H1 (cell line): ENCODE results near the gene CMC1. TPM values are rescaled to one million over a fixed set of nuclear protein-coding genes. Genes with fewer than 3 reads are reported as not detected.

Experiments used
- CTCF ChIA-PET: fragments of 300-600 bp; sonication (Branson Sonifier 250); formaldehyde crosslinking; loops from one replicate; lab custom pipeline; 2021; ENCODE audit not compliant: partially characterized antibody; lab: Charles Lee
- POLR2A ChIA-PET: fragments of 300-600 bp; sonication (Branson Sonifier 250); formaldehyde crosslinking; loops from one replicate; lab custom pipeline; 2021; ENCODE audit warnings: inconsistent platforms; ENCODE audit not compliant: partially characterized antibody; lab: Charles Lee
- DNase-seq, 2 experiments: peaks; one replicate each; pipeline versions ENCODE4 v3.0.0 to v3.0.0-alpha.2; 2010 to 2022; ENCODE audit warnings: low spot score in 2 of 2, low read depth in 1 of 2, mixed read lengths in 1 of 2
- FAIRE-seq: peaks from 2 replicates; lab custom pipeline; 2011; peaks lifted over from hg19 to GRCh38; lab: Jason Lieb, UNC
- H2AFZ ChIP-seq: 2 replicates; pipeline ENCODE4 v1.8.1; 2012; ENCODE audit warnings: low read length, inconsistent platforms
- H2AK5ac ChIP-seq: 2 replicates; pipeline ENCODE4 v1.6.1; 2013; ENCODE audit warnings: low read depth, low read length
- H2BK120ac ChIP-seq: replicated peaks from 2 replicates; pipeline ENCODE3; 2013; ENCODE audit warnings: low read depth, low read length, inconsistent platforms
- H2BK12ac ChIP-seq: 2 replicates; pipeline ENCODE4 v1.6.1; 2013; ENCODE audit warnings: low read depth, low read length
- H2BK15ac ChIP-seq: 2 replicates; pipeline ENCODE4 v1.6.1; 2013; ENCODE audit warnings: low read length
- H2BK20ac ChIP-seq: 2 replicates; pipeline ENCODE4 v1.6.1; 2013; ENCODE audit warnings: low read length
- H2BK5ac ChIP-seq: 2 replicates; pipeline ENCODE4 v1.6.1; 2013; ENCODE audit warnings: low read depth, low read length
- H3K14ac ChIP-seq: 2 replicates; pipeline ENCODE4 v1.6.1; 2013; ENCODE audit warnings: inconsistent platforms; ENCODE audit not compliant: insufficient read length
- H3K18ac ChIP-seq: 2 replicates; pipeline ENCODE4 v1.6.1; 2013; ENCODE audit warnings: low read length; ENCODE audit errors: extremely low read depth
- H3K23ac ChIP-seq: 2 replicates; pipeline ENCODE4 v1.6.1; 2013; ENCODE audit warnings: inconsistent platforms; ENCODE audit not compliant: insufficient read length
- H3K23me2 ChIP-seq: 2 replicates; pipeline ENCODE4 v1.6.1; 2013; ENCODE audit warnings: low read depth, low read length
- H3K27ac ChIP-seq: 2 replicates; pipeline ENCODE4 v1.6.1; 2011; ENCODE audit warnings: low read depth, low read length, inconsistent platforms
- H3K27me3 ChIP-seq, 4 experiments: replicated peaks in 1 of 4; 1 replicate in 1 of 4; 2 replicates in 3 of 4; pipeline versions ENCODE4 v1.6.1 to v1.8.1; 2011 to 2013; ENCODE audit warnings: low read length in 3 of 4, mild to moderate bottlenecking in 3 of 4, inconsistent platforms in 2 of 4, mixed read lengths in 2 of 4, moderate library complexity in 1 of 4; ENCODE audit not compliant: control insufficient read depth in 3 of 4, insufficient read depth in 3 of 4; ENCODE audit errors: extremely low read depth in 1 of 4
- H3K36me3 ChIP-seq, 4 experiments: 2 replicates each; pipeline versions ENCODE4 v1.6.1 to v1.8.1; 2011 to 2013; ENCODE audit warnings: mild to moderate bottlenecking in 4 of 4, low read length in 3 of 4, moderate library complexity in 2 of 4, control low read depth in 1 of 4, inconsistent platforms in 1 of 4; ENCODE audit not compliant: insufficient read depth in 4 of 4, control insufficient read depth in 2 of 4
- H3K4ac ChIP-seq: replicated peaks from 2 replicates; pipeline ENCODE3; 2013; ENCODE audit warnings: low read length, low read depth, mixed read lengths, inconsistent platforms; ENCODE audit not compliant: insufficient read length
- H3K4me1 ChIP-seq, 4 experiments: replicated peaks in 1 of 4; 1 replicate in 1 of 4; 2 replicates in 3 of 4; pipeline versions ENCODE4 v1.6.1 to v1.8.1; 2011 to 2013; ENCODE audit warnings: low read length in 3 of 4, inconsistent platforms in 2 of 4, mixed read lengths in 1 of 4; ENCODE audit not compliant: insufficient read depth in 4 of 4, control insufficient read depth in 3 of 4
- H3K4me2 ChIP-seq, 2 experiments: 2 replicates each; pipeline versions ENCODE4 v1.6.1 to v1.8.1; 2011 to 2013; ENCODE audit warnings: low read depth in 2 of 2, low read length in 2 of 2, control low read depth in 1 of 2, inconsistent platforms in 1 of 2, mild to moderate bottlenecking in 1 of 2; ENCODE audit not compliant: insufficient read depth in 1 of 2
- H3K4me3 ChIP-seq, 4 experiments: fragments of 200-600, 300-600 bp in 1 of 4; sonication (generic), shearing (Covaris generic), sonication (Bioruptor Twin) in 1 of 4; 2 replicates each; pipeline versions ENCODE4 v1.5.1 to v1.8.1; 2011 to 2016; ENCODE audit warnings: low read length in 4 of 4, low read depth in 3 of 4, control low read depth in 2 of 4, inconsistent platforms in 2 of 4, mild to moderate bottlenecking in 2 of 4, mixed read lengths in 1 of 4, moderate library complexity in 1 of 4; ENCODE audit not compliant: insufficient read depth in 2 of 4; ENCODE audit errors: extremely low read depth in 1 of 4
- H3K56ac ChIP-seq: replicated peaks from 2 replicates; pipeline ENCODE3; 2013; ENCODE audit warnings: low read depth, mild to moderate bottlenecking, mixed read lengths, low read length, inconsistent platforms; ENCODE audit not compliant: insufficient read length
- H3K79me1 ChIP-seq: 2 replicates; pipeline ENCODE4 v1.6.1; 2013; ENCODE audit warnings: low read depth, low read length, control low read depth
- H3K79me2 ChIP-seq, 2 experiments: 2 replicates each; pipeline versions ENCODE4 v1.6.1 to v1.8.1; 2012 to 2013; ENCODE audit warnings: low read length in 2 of 2, mild to moderate bottlenecking in 2 of 2, inconsistent platforms in 1 of 2; ENCODE audit not compliant: insufficient read depth in 2 of 2, control insufficient read depth in 1 of 2
- H3K9ac ChIP-seq, 4 experiments: replicated peaks in 1 of 4; 1 replicate in 1 of 4; 2 replicates in 3 of 4; pipeline versions ENCODE4 v1.6.1 to v1.8.1; 2011 to 2013; ENCODE audit warnings: low read depth in 3 of 4, low read length in 3 of 4, control low read depth in 2 of 4, mild to moderate bottlenecking in 2 of 4, moderate library complexity in 2 of 4, inconsistent platforms in 1 of 4; ENCODE audit errors: extremely low read depth in 1 of 4
- H3K9me3 ChIP-seq, 2 experiments: 2 replicates each; pipeline versions ENCODE4 v1.6.1 to v1.8.1; 2012 to 2013; ENCODE audit warnings: mild to moderate bottlenecking in 2 of 2, moderate library complexity in 2 of 2, control low read depth in 1 of 2, inconsistent platforms in 1 of 2, low read depth in 1 of 2, low read length in 1 of 2, mixed read lengths in 1 of 2; ENCODE audit not compliant: insufficient read depth in 2 of 2
- H4K20me1 ChIP-seq, 2 experiments: replicated peaks in 1 of 2; 2 replicates each; pipeline versions ENCODE3 to v1.8.1; 2011 to 2013; ENCODE audit warnings: inconsistent platforms in 2 of 2, low read length in 2 of 2, mild to moderate bottlenecking in 1 of 2; ENCODE audit not compliant: insufficient read depth in 2 of 2, control insufficient read depth in 1 of 2
- H4K5ac ChIP-seq: 2 replicates; pipeline ENCODE4 v1.6.1; 2013; ENCODE audit warnings: low read length, low read depth, mixed read lengths, inconsistent platforms; ENCODE audit not compliant: insufficient read length
- H4K8ac ChIP-seq: 2 replicates; pipeline ENCODE4 v1.8.0; 2013; ENCODE audit warnings: mild to moderate bottlenecking, moderate library complexity, low read length, inconsistent platforms; ENCODE audit not compliant: insufficient read depth; ENCODE audit errors: extremely low read depth
- H4K91ac ChIP-seq: replicated peaks from 2 replicates; pipeline ENCODE3; 2013; ENCODE audit warnings: low read length, mixed read lengths, inconsistent platforms; ENCODE audit not compliant: insufficient read length
- CHD2 ChIP-seq: IDR thresholded peaks from 2 replicates; pipeline ENCODE4 v1.6.1; 2012; ENCODE audit warnings: low read length, improper control_type of control experiment
- EGR1 ChIP-seq: IDR thresholded peaks from 2 replicates; pipeline ENCODE4 v1.6.1; 2011; ENCODE audit warnings: low read depth, low read length, borderline replicate concordance
- JUN ChIP-seq: IDR thresholded peaks from 2 replicates; pipeline ENCODE4 v1.6.1; 2011; ENCODE audit warnings: low read depth, mild to moderate bottlenecking, improper control_type of control experiment, low read length
- POLR2A ChIP-seq, 2 experiments: IDR thresholded peaks; 1 replicate in 1 of 2; 2 replicates in 1 of 2; pipeline ENCODE4 v1.6.1; 2011; ENCODE audit warnings: low read depth in 2 of 2, low read length in 2 of 2, mild to moderate bottlenecking in 2 of 2; ENCODE audit errors: control extremely low read depth in 1 of 2
- RAD21 ChIP-seq, 2 experiments: IDR thresholded peaks in 1 of 2; conservative IDR thresholded peaks in 1 of 2; 2 replicates each; pipeline ENCODE4 v1.6.1; 2011; ENCODE audit warnings: low read depth in 2 of 2, low read length in 2 of 2, improper control_type of control experiment in 1 of 2, inconsistent platforms in 1 of 2, mild to moderate bottlenecking in 1 of 2, moderate library complexity in 1 of 2
- SIN3A ChIP-seq, 2 experiments: IDR thresholded peaks in 1 of 2; conservative IDR thresholded peaks in 1 of 2; 2 replicates each; pipeline ENCODE4 v1.6.1; 2011 to 2012; ENCODE audit warnings: low read length in 2 of 2, improper control_type of control experiment in 1 of 2, low read depth in 1 of 2, mild to moderate bottlenecking in 1 of 2
- SIX5 ChIP-seq: IDR thresholded peaks from 2 replicates; pipeline ENCODE4 v1.6.1; 2011; ENCODE audit warnings: mild to moderate bottlenecking, low read depth, low read length
- SP2 ChIP-seq: IDR thresholded peaks from 2 replicates; pipeline ENCODE4 v1.6.1; 2012; ENCODE audit warnings: mild to moderate bottlenecking, low read length, inconsistent platforms
- SRF ChIP-seq: IDR thresholded peaks from 2 replicates; pipeline ENCODE4 v1.6.1; 2011; ENCODE audit warnings: mild to moderate bottlenecking, low read depth, low read length, moderate library complexity
- TAF1 ChIP-seq: IDR thresholded peaks from 2 replicates; pipeline ENCODE4 v1.6.1; 2011; ENCODE audit warnings: mild to moderate bottlenecking, low read depth, low read length
- TBP ChIP-seq: IDR thresholded peaks from 2 replicates; pipeline ENCODE4 v1.6.1; 2011; ENCODE audit warnings: low read depth, low read length, improper control_type of control experiment
- WGBS, 2 experiments: shearing (Covaris generic) in 1 of 2; methylation state at CpG; one replicate each; pipeline versions ENCODE4 v1.1.6 to v1.1.7; 2013 to 2015; ENCODE audit warnings: low lambda C conversion rate in 2 of 2, mixed read lengths in 2 of 2, inconsistent platforms in 1 of 2, low coverage in 1 of 2, missing lambda C conversion rate in 1 of 2; ENCODE audit not compliant: insufficient replicate concordance in 2 of 2, insufficient coverage in 1 of 2, insufficient read length in 1 of 2; ENCODE audit errors: extremely low coverage in 1 of 2, missing lambda C conversion rate in 1 of 2; 5-methylcytosine and 5-hydroxymethylcytosine counted together
- polyA plus RNA-seq, 7 experiments: library from polyadenylated mRNA; depleted of rRNA in 3 of 7; stranded (reverse) in 5 of 7; unstranded in 2 of 7; fragments of >200 nt in 5 of 7; fragments of 200-250 nt in 2 of 7; gene quantifications; 1 replicate in 5 of 7; 2 replicates in 1 of 7; 4 replicates in 1 of 7; pipeline versions ENCODE4 v1.2.1 to v1.2.3, GENCODE V29; 2011 to 2013; ENCODE audit warnings: missing spikeins in 2 of 7, mixed read lengths in 2 of 7
- total RNA-seq: library from RNA; stranded (reverse); fragmentation: NEBNext Ultra II Directional; extraction: Animal tissue kit (Norgen Biotek cat#: 25700); gene quantifications from 2 replicates; pipeline ENCODE4 v1.2.1, GENCODE V29; 2021
- TF ChIP-seq, protein P1 (sequence below), 3 experiments: IDR thresholded peaks; 1 replicate in 2 of 3; 2 replicates in 1 of 3; pipeline versions ENCODE4 v1.5.1 to v1.6.1; 2011; ENCODE audit warnings: low read length in 3 of 3, mild to moderate bottlenecking in 3 of 3, inconsistent platforms in 2 of 3, low read depth in 1 of 3, moderate library complexity in 1 of 3; ENCODE audit not compliant: insufficient read depth in 1 of 3; ENCODE audit errors: control extremely low read depth in 1 of 3

The CMC1 gene
- total and polyA plus RNA-seq, 2 of the 8 experiments (the other 6 are each of a cell fraction or from before 2014, with no cell fraction given): 11.4 to 19.4 TPM

DNA sequence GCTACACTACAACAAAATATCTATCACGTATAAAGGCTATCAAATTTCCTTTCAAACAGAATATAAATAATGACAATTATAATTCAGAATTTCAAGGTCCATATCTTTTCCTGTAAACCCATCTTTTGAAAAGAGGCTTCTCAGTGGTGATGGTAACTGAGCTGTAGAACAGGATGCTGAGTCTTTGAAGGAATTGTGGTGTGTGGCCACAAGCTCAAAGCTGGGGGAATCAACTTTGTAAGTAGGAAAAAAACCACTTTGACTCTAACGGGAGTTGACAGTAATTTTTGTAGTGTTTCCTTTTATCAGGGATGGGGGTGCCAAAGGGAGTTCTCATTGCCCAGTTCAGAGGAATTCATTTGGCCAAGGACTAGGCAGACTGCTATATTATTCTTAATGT, 93.8 kb downstream of the CMC1 start:
- POLR2A ChIA-PET: interaction anchor here (1.2 kb wide), 1 partner anchor 14 kb away, joined by 4 read pairs; the partner anchor contains the start of genes AZI2 and ZCWPW2
- Histone ChIP-seq H2AFZ (no peak overlapping the region), H2BK20ac (no peak overlapping the region), H3K14ac (no peak overlapping the region), H3K4me1 (no peaks in the 10 kb centered on the region), H4K5ac (no peak overlapping the region), H3K56ac (no peak overlapping the region), H2BK5ac (no peak overlapping the region), H3K4ac (no peak overlapping the region), H3K9ac (no peak overlapping the region), H4K20me1 (no peaks in the 10 kb centered on the region), H3K4me2 (no peak overlapping the region), H3K18ac (no peak overlapping the region), H3K9me3 (no peaks in the 10 kb centered on the region), H4K91ac (no peak overlapping the region), H2BK120ac (no peak overlapping the region), H3K23me2 (no peaks in the 10 kb centered on the region), H3K79me2 (no peaks in the 10 kb centered on the region), H3K23ac (no peak overlapping the region), H2BK15ac (no peak overlapping the region), H2BK12ac (no peak overlapping the region), H4K8ac (no peak overlapping the region), H3K4me3 (no peak overlapping the region), H3K79me1 (no peaks in the 10 kb centered on the region), H3K36me3 (peaks cover 0 to 19% (median 2%) of the 10 kb centered on the region in 4 experiments; a peak in 3 of 8 replicates), H2AK5ac (no peak overlapping the region), H3K27me3 (no peaks in the 10 kb centered on the region), H3K27ac (no peak overlapping the region)
- WGBS, 2 experiments: 100% methylated on average over 2 of the region's 2 CpGs; no CpG with 5 or more reads in 1 of the 2 experiments
- DNase-seq (no peak), FAIRE-seq (no peak)
- CTCF ChIA-PET: interaction anchor here (0.6 to 2.5 kb wide), 10 partner anchors 9 to 990 kb away, joined by 3 to 10 read pairs (median 4); partner anchors contain the start of genes AZI2, EOMES and ZCWPW2
- TF ChIP-seq CHD2 (no peak), POLR2A (IDR thresholded peaks at IDR 0.05; ENCODE audit: control extremely low read depth in 1 of 2, low read depth in 2 of 2, low read length in 2 of 2) (no peak), EGR1 (no peak), RAD21 (IDR thresholded peaks at IDR 0.05 in 1 of 2, conservative IDR thresholded peaks at IDR 0.05 in 1 of 2; ENCODE audit: low read depth in 2 of 2, low read length in 2 of 2) (no peak), SIN3A (conservative IDR thresholded peaks at IDR 0.05 in 1 of 2, IDR thresholded peaks at IDR 0.05 in 1 of 2; ENCODE audit: low read depth in 1 of 2, low read length in 2 of 2) (no peak), TBP (no peak), SIX5 (no peak), TAF1 (no peak), JUN (no peak), SP2 (no peak), SRF (no peak)
- TF ChIP-seq, protein P1, sequence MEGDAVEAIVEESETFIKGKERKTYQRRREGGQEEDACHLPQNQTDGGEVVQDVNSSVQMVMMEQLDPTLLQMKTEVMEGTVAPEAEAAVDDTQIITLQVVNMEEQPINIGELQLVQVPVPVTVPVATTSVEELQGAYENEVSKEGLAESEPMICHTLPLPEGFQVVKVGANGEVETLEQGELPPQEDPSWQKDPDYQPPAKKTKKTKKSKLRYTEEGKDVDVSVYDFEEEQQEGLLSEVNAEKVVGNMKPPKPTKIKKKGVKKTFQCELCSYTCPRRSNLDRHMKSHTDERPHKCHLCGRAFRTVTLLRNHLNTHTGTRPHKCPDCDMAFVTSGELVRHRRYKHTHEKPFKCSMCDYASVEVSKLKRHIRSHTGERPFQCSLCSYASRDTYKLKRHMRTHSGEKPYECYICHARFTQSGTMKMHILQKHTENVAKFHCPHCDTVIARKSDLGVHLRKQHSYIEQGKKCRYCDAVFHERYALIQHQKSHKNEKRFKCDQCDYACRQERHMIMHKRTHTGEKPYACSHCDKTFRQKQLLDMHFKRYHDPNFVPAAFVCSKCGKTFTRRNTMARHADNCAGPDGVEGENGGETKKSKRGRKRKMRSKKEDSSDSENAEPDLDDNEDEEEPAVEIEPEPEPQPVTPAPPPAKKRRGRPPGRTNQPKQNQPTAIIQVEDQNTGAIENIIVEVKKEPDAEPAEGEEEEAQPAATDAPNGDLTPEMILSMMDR (IDR thresholded peaks at IDR 0.05; ENCODE audit: control extremely low read depth in 1 of 3, insufficient read depth in 1 of 3, low read depth in 1 of 3, low read length in 3 of 3): no peak
